Mesendoderm (in vitro differentiated cells): ENCODE data around the gene MTR.
"Not testable (repeated sequence)": the region's sequence is repeated elsewhere in the genome, so short reads cannot be mapped to it uniquely, and the experiment has no call there.

Source experiments
- DNase-seq: peaks from one replicate; pipeline ENCODE4 v3.0.0; 2013
- H2AK5ac ChIP-seq: 2 replicates; pipeline ENCODE4 v1.6.1; 2013; ENCODE audit warnings: low read length, inconsistent platforms
- H2BK120ac ChIP-seq: 2 replicates; pipeline ENCODE4 v1.6.1; 2013; ENCODE audit warnings: low read depth, mild to moderate bottlenecking, low read length, moderate library complexity, mixed read lengths
- H2BK15ac ChIP-seq: replicated peaks from 2 replicates; pipeline ENCODE4 v1.6.1; 2013; ENCODE audit warnings: low read depth, mild to moderate bottlenecking, moderate library complexity
- H2BK5ac ChIP-seq: 2 replicates; pipeline ENCODE4 v1.6.1; 2013; ENCODE audit warnings: low read length, inconsistent platforms
- H3K18ac ChIP-seq: 2 replicates; pipeline ENCODE4 v1.6.1; 2013; ENCODE audit warnings: mild to moderate bottlenecking, low read length, mixed read lengths
- H3K23ac ChIP-seq: one replicate; pipeline ENCODE4 v1.6.1; 2013; ENCODE audit warnings: low read length
- H3K27ac ChIP-seq: 2 replicates; pipeline ENCODE4 v1.5.1; 2013; ENCODE audit warnings: low read depth, mild to moderate bottlenecking, inconsistent platforms, low read length, moderate library complexity
- H3K27me3 ChIP-seq: 2 replicates; pipeline ENCODE4 v1.6.1; 2013; ENCODE audit warnings: low read length, control low read depth, mild to moderate bottlenecking, inconsistent platforms; ENCODE audit not compliant: insufficient read depth, poor library complexity
- H3K36me3 ChIP-seq: 2 replicates; pipeline ENCODE4 v1.6.1; 2013; ENCODE audit warnings: low read length, inconsistent platforms; ENCODE audit not compliant: control insufficient read depth, insufficient read depth
- H3K4ac ChIP-seq: one replicate; pipeline ENCODE4 v1.6.1; 2013; ENCODE audit warnings: low read depth, mild to moderate bottlenecking, low read length, moderate library complexity
- H3K4me1 ChIP-seq: 2 replicates; pipeline ENCODE4 v1.6.1; 2013; ENCODE audit warnings: low read depth, low read length, inconsistent platforms; ENCODE audit not compliant: control insufficient read depth
- H3K4me2 ChIP-seq: 2 replicates; pipeline ENCODE4 v1.6.1; 2013; ENCODE audit warnings: low read length
- H3K4me3 ChIP-seq: 2 replicates; pipeline ENCODE4 v1.5.1; 2013; ENCODE audit warnings: mild to moderate bottlenecking, low read length
- H3K56ac ChIP-seq: one replicate; pipeline ENCODE4 v1.6.1; 2013; ENCODE audit warnings: low read length
- H3K79me1 ChIP-seq: 2 replicates; pipeline ENCODE4 v1.6.1; 2013; ENCODE audit warnings: low read length, inconsistent platforms
- H3K79me2 ChIP-seq: 2 replicates; pipeline ENCODE4 v1.6.1; 2013; ENCODE audit warnings: mild to moderate bottlenecking, low read length; ENCODE audit not compliant: control insufficient read depth, insufficient read depth
- H3K9ac ChIP-seq: 2 replicates; pipeline ENCODE4 v1.6.1; 2013; ENCODE audit warnings: low read length, inconsistent platforms
- H4K5ac ChIP-seq: one replicate; pipeline ENCODE4 v1.6.1; 2013; ENCODE audit warnings: low read length
- H4K8ac ChIP-seq: one replicate; pipeline ENCODE4 v1.6.1; 2013; ENCODE audit warnings: low read depth, mild to moderate bottlenecking, control low read depth, low read length, moderate library complexity
- WGBS: extraction: QIAGEN DNeasy Blood & Tissue Kit; methylation state at CpG from one replicate; pipeline ENCODE4 v1.1.7; 2013; ENCODE audit warnings: low lambda C conversion rate, missing lambda C conversion rate; ENCODE audit not compliant: insufficient coverage; ENCODE audit errors: extremely low coverage; 5-methylcytosine and 5-hydroxymethylcytosine counted together

MTR gene

DNA sequence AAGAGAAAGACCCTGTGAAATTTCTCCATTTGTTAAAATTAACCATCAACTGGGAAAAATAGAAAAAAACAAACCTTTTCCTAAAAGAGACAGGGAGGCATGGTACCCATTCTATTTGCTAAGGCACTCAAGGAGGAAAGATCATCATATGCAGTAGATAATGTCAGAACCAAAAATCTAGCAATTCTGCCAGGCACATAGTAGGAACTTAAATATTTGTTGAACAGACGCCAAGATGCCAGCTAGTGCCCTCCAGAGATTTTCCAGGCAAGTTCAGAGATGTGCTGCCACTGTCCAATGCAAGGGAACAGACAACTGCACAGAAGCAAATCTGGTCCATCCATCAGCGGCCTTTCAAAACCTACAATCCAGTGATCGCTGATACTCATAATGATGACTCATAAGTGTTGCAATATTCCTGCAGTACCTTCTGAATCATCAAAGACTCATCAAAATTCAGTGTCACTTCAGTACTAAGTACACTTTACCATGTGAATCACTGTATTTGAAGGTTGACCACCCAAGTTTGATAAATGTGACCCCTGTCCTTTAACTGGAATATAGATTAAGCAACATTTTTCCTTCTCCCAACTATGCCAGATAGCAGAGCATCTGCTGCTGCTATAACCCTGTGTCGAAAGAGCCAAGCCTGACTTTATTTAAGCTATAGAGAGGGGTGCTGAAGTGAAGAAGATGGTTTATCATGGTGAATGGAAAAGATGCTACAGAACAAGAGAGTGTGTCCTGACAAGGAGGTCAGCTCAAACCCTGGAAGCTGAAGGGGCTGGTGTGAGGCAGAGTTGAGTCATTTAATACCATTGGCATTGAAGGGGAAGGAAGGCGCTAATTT, 110.0 kb downstream of the MTR start:
- H3K4me3 ChIP-seq: no peak overlapping the region
- H4K5ac ChIP-seq: no peak overlapping the region
- no peaks in the 10 kb centered on the region for H3K79me2 ChIP-seq
- H3K4me2 ChIP-seq: no peak overlapping the region
- no peaks in the 10 kb centered on the region for H3K36me3 ChIP-seq
- no peak overlapping the region for H3K4ac ChIP-seq
- no peak overlapping the region for H3K27ac ChIP-seq
- no peak overlapping the region for H3K9ac ChIP-seq
- no peak overlapping the region for H3K18ac ChIP-seq
- WGBS: no CpG with 5 or more reads among the region's 5 CpGs
- no peaks in the 10 kb centered on the region for H3K27me3 ChIP-seq
- no peak for DNase-seq
- H3K56ac ChIP-seq: no peak overlapping the region
- H2BK5ac ChIP-seq: no peak overlapping the region
- no peaks in the 10 kb centered on the region for H3K79me1 ChIP-seq
- H2AK5ac ChIP-seq: no peak overlapping the region
- H3K4me1 ChIP-seq: peaks cover 4% of the 10 kb centered on the region
- no peak overlapping the region for H2BK15ac ChIP-seq
- H3K23ac ChIP-seq: no peak overlapping the region
- no peak overlapping the region for H2BK120ac ChIP-seq
- H4K8ac ChIP-seq: no peak overlapping the region

DNA sequence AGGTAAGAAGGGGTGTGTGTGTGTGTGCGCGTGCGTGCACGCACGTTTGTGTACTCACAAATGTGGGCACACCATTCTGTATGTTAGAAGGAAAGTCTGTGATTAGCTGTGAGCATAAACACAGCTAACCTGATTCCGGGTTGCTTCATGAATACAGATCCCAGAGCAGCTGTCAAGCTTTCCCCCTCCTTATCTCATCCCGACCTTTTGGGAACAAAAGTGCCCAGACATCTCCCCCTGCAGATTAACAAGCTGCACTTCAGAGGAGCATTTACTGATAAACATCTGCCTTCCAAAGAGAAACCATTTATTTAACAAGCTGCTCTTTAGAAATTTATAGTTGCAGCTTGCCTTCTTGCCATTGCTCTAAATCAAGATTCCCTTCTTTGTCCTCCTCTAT, 112.1 kb downstream of the MTR start:
- Histone ChIP-seq H3K4ac (no peak overlapping the region), H3K79me1 (no peaks in the 10 kb centered on the region), H3K18ac (no peak overlapping the region), H3K56ac (no peak overlapping the region), H3K4me1 (peaks cover 4% of the 10 kb centered on the region), H2BK5ac (no peak overlapping the region), H3K23ac (no peak overlapping the region), H3K27ac (no peak overlapping the region), H2BK15ac (no peak overlapping the region), H4K8ac (no peak overlapping the region), H3K4me3 (no peak overlapping the region), H3K36me3 (no peaks in the 10 kb centered on the region), H3K9ac (no peak overlapping the region), H2AK5ac (no peak overlapping the region), H4K5ac (no peak overlapping the region), H3K79me2 (no peaks in the 10 kb centered on the region), H3K27me3 (no peaks in the 10 kb centered on the region), H3K4me2 (no peak overlapping the region), H2BK120ac (no peak overlapping the region)
- no CpG with 5 or more reads among the region's 7 CpGs for WGBS
- peak; percentile 82 for DNase-seq

DNA sequence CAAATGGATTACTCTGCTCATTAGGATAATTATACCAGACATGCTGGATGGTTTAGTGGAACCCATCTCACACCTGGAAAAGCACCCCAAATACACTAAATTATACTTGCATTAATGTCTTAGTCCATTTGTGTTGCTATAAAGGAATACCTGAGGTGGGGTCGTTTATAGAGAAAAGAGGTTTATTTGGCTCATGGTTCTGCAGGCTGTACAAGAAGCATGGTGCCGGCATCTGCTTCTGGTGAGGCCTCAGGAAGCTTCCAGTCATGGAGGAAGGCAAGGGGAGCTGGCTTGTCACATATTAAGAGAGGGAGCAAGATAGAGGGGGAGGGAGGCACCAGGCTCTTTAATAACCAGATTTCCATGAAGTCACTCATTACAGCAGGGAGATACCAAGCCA, 113.6 kb downstream of the MTR start:
- Histone ChIP-seq H2AK5ac (no peak overlapping the region), H4K5ac (no peak overlapping the region), H3K18ac (no peak overlapping the region), H3K56ac (no peak overlapping the region), H3K79me1 (no peaks in the 10 kb centered on the region), H3K79me2 (no peaks in the 10 kb centered on the region), H3K23ac (no peak overlapping the region), H2BK5ac (no peak overlapping the region), H3K27ac (no peak overlapping the region), H4K8ac (no peak overlapping the region), H2BK15ac (no peak overlapping the region), H2BK120ac (no peak overlapping the region), H3K36me3 (no peaks in the 10 kb centered on the region), H3K4ac (no peak overlapping the region), H3K9ac (no peak overlapping the region), H3K4me2 (no peak overlapping the region), H3K4me3 (no peak overlapping the region), H3K4me1 (peaks cover 4% of the 10 kb centered on the region), H3K27me3 (no peaks in the 10 kb centered on the region)
- no peak for DNase-seq
- WGBS: no CpG with 5 or more reads among the region's 2 CpGs

DNA sequence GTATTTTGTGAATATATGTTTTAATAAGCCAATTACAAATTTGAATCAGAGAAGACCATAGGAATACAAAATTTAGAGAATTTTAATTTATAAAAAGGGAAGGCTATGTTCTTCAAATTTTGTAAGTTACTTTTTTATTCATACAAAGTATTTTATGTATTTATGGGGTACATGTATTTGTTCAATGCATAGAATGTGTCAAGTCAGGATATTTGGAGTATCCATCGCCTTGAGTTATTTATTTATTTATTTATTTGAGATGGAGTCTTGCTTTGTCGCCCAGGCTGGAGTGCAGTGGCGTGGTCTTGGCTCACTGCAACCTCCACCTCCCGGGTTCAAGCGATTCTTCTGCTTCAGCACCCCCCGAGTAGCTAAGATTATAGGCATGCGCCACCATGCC, 116.0 kb downstream of the MTR start:
- H3K79me2 ChIP-seq, H3K23ac ChIP-seq, H4K8ac ChIP-seq, H3K4me1 ChIP-seq, H3K79me1 ChIP-seq, H3K27me3 ChIP-seq, H2BK120ac ChIP-seq, H3K18ac ChIP-seq, H3K36me3 ChIP-seq, H2AK5ac ChIP-seq, H3K4me3 ChIP-seq, H2BK15ac ChIP-seq, H3K56ac ChIP-seq, H2BK5ac ChIP-seq, DNase-seq, H3K4me2 ChIP-seq, H3K9ac ChIP-seq, H3K27ac ChIP-seq, H4K5ac ChIP-seq, H3K4ac ChIP-seq: not testable (repeated sequence)
- WGBS: no CpG with 5 or more reads among the region's 7 CpGs

DNA sequence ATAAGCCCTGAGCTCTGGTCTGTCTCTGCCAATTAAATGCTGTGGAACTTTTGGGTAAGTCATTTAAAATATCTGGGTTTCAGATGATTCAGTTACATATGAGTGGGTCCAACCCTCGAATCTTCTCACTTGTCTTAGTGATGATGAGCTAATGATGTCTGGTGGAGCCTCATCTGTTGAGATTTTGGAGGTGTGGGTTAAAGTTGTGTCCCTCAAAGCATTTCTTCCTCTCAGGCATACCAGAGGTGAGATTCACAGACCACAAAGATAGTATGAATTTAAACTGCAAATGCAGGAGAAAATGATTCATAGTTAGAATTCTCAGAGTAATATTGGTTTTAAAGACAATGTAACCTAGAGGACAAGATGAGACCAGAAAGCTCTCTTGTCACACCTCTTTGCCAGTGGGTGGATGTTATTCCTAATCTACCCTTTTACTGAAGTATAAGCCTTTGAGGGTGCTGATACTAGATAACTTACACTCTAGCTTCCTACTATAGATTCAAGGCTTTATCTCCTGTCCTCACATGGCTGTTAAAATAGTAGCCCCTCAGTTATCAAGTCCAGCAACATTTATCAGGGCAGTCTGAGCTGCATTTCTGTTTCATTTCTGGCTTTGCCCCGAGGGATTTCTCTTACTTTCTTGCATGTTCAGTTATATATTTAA, 118.4 kb downstream of the MTR start:
- Histone ChIP-seq H3K4me2 (no peak overlapping the region), H3K18ac (no peak overlapping the region), H3K4ac (no peak overlapping the region), H3K4me1 (no peaks in the 10 kb centered on the region), H3K27me3 (no peaks in the 10 kb centered on the region), H2BK5ac (no peak overlapping the region), H4K5ac (no peak overlapping the region), H3K23ac (no peak overlapping the region), H3K4me3 (no peak overlapping the region), H2BK120ac (no peak overlapping the region), H3K56ac (no peak overlapping the region), H3K9ac (no peak overlapping the region), H2AK5ac (no peak overlapping the region), H2BK15ac (no peak overlapping the region), H4K8ac (no peak overlapping the region), H3K79me2 (no peaks in the 10 kb centered on the region), H3K79me1 (no peaks in the 10 kb centered on the region), H3K36me3 (no peaks in the 10 kb centered on the region), H3K27ac (no peak overlapping the region)
- WGBS: no CpG with 5 or more reads among the region's 2 CpGs
- peak; percentile 11 for DNase-seq
